ENCODE results near the gene ADCY2. TPM values are rescaled to one million over a fixed set of nuclear protein-coding genes. Genes with fewer than 3 reads are reported as not detected.

The ADCY2 gene
- total RNA-seq, 6 experiments from 2014 or later: 0.93 TPM; not detected in 5

DNA sequence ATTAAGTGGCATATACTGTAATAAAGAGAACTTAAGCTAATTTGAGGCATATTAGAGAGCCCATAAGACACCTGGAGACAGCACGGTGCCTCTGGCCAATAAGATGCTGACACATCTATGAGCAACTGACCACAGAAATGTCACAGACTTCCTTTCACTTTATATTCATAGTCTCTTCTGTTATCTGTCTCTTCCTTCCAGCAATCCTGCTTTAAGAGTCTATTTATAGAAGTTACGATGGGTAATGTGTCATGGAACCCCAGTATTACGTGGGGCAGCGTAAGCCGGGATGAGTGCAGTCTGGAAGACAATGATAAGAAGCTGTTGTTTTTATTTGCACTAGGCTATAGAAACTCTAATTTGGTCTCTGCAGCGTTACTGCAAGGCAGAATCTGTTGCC lies 318.2 kb downstream of the ADCY2 start:
- no peak overlapping the region for H3K4me3 ChIP-seq
- ATAC-seq (no peak), DNase-seq (no peak)
- no peak for TF ChIP-seq POLR2A (IDR thresholded peaks at IDR 0.05)
- TF ChIP-seq, protein P1, sequence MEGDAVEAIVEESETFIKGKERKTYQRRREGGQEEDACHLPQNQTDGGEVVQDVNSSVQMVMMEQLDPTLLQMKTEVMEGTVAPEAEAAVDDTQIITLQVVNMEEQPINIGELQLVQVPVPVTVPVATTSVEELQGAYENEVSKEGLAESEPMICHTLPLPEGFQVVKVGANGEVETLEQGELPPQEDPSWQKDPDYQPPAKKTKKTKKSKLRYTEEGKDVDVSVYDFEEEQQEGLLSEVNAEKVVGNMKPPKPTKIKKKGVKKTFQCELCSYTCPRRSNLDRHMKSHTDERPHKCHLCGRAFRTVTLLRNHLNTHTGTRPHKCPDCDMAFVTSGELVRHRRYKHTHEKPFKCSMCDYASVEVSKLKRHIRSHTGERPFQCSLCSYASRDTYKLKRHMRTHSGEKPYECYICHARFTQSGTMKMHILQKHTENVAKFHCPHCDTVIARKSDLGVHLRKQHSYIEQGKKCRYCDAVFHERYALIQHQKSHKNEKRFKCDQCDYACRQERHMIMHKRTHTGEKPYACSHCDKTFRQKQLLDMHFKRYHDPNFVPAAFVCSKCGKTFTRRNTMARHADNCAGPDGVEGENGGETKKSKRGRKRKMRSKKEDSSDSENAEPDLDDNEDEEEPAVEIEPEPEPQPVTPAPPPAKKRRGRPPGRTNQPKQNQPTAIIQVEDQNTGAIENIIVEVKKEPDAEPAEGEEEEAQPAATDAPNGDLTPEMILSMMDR (IDR thresholded peaks at IDR 0.05): no peak
- no peaks in the 10 kb centered on the region for H3K27me3 ChIP-seq
- 35% methylated on average over 6 of the region's 6 CpGs for WGBS (ENCODE audit: insufficient coverage, low coverage, low lambda C conversion rate, missing lambda C conversion rate)
- intact Hi-C loops (cut with DNase I): no loop called here
- H3K36me3 ChIP-seq: no peaks in the 10 kb centered on the region
- H3K9me3 ChIP-seq: no peaks in the 10 kb centered on the region
- H3K27ac ChIP-seq: no peak overlapping the region
- H3K4me1 ChIP-seq: no peaks in the 10 kb centered on the region

DNA sequence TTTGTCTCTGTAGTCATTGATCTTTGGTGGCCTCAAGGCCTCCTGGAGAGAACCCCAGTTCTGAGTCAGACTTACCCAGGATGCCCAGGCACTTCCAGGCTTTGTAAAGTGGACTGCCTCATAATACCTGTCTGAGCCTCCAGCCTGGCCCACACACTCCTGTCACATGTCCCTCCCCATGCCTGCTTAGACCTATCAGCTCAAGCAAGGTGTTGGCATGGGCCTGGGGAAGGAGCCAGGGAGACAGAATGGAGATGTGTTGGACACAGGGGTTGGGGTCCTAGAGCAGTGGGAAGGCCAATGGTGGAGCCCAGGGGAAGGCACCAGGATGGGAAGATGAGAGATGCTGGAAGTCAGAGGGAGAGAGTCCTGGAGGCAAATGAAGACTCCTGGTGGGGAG lies 318.8 kb downstream of the ADCY2 start:
- ATAC-seq: peak in 1 of 4 donors; percentile 27
- H3K27me3 ChIP-seq: no peaks in the 10 kb centered on the region
- H3K9me3 ChIP-seq: no peaks in the 10 kb centered on the region
- no peak overlapping the region for H3K4me3 ChIP-seq
- TF ChIP-seq, protein P1 (IDR thresholded peaks at IDR 0.05): no peak
- TF ChIP-seq POLR2A (IDR thresholded peaks at IDR 0.05): no peak
- no peak overlapping the region for H3K27ac ChIP-seq
- H3K36me3 ChIP-seq: no peaks in the 10 kb centered on the region
- H3K4me1 ChIP-seq: no peaks in the 10 kb centered on the region
- no peak for DNase-seq
- intact Hi-C loops (cut with DNase I): no loop called here

DNA sequence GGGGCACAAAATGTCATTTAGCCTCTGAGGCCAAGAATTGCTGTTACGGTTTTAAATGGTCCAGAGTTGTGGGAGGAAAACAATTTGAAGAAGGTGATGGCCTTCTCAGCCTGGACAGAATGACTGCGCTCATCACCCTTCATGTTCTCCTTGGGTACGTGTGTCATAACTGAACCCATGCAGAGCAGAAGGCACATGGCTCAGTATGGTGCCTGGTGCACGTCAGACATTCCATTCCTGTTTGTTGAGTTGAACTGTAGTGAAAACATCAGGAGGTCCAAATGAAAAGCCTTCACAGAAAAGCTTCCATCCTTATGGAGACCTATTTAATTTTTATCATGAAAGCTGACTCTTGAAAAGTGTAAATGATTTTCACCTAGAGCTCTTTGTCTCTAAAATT lies 321.8 kb downstream of the ADCY2 start:
- no peak overlapping the region for H3K27ac ChIP-seq
- intact Hi-C loops (cut with DNase I): no loop called here
- H3K36me3 ChIP-seq: no peaks in the 10 kb centered on the region
- ATAC-seq: no peak
- no peaks in the 10 kb centered on the region for H3K9me3 ChIP-seq
- H3K4me1 ChIP-seq: no peaks in the 10 kb centered on the region
- no peak overlapping the region for H3K4me3 ChIP-seq
- TF ChIP-seq, protein P1 (IDR thresholded peaks at IDR 0.05): no peak
- TF ChIP-seq POLR2A (IDR thresholded peaks at IDR 0.05): no peak
- no peak for DNase-seq
- 62% methylated on average over 4 of the region's 4 CpGs for WGBS (ENCODE audit: insufficient coverage, low coverage, low lambda C conversion rate, missing lambda C conversion rate)
- no peaks in the 10 kb centered on the region for H3K27me3 ChIP-seq

DNA sequence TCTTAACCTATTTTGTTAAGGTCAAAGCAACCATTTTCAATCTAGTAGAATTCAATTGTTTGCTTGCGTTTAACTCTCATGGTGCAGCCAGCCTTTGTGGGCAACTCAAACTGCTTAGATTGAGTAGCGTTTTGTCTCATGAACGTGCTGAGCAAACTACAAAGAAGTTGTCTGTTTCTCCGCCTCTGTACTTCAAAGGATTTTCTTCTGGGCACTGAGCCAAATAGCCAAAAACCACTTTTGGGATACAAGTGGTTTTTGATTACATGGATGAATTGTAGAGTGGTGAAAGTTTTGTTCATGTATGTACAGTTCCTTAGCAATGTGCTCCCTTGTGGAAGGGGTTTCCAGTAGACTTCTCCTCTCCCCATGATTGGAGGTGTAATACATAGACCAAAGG lies 332.1 kb downstream of the ADCY2 start:
- TF ChIP-seq POLR2A (IDR thresholded peaks at IDR 0.05): no peak
- TF ChIP-seq, protein P1 (IDR thresholded peaks at IDR 0.05): no peak
- 51% methylated on average over 4 of the region's 4 CpGs for WGBS (ENCODE audit: insufficient coverage, low coverage, low lambda C conversion rate, missing lambda C conversion rate)
- Histone ChIP-seq H3K27ac (no peak overlapping the region), H3K4me3 (no peak overlapping the region), H3K9me3 (no peaks in the 10 kb centered on the region), H3K4me1 (no peaks in the 10 kb centered on the region), H3K27me3 (no peaks in the 10 kb centered on the region), H3K36me3 (no peaks in the 10 kb centered on the region)
- intact Hi-C loops (cut with DNase I): no loop called here
- no peak for ATAC-seq
- DNase-seq: no peak

DNA sequence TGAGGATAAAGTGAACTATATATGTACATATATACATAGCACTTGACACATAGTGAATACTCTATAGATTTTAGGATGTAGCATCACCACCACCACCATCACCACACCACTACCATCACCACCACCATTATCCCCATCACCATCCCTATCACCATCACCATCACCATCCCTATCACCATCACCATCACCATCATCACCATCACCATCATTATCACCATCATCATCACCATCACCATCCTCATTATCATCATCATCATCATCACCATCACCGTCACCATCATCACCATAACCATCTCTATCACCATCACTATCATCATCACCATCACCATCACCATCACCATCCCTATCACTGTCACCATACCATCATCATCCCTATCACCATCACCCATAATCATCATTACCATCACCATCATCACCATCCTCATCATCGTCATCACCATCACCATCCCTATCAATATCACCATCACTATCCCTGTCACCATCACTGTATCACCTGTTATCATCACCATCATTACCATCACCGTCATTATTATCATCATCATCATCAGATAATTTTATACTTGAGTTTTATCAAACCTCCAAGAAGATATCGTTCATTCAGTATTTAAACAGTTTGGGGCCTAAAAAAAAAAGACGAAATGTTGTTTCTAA lies 345.6 kb downstream of the ADCY2 start:
- Histone ChIP-seq H3K4me3 (no peak overlapping the region), H3K27ac (no peak overlapping the region), H3K27me3 (peaks cover 0 to 3% of the 10 kb centered on the region in 2 donors), H3K9me3 (no peaks in the 10 kb centered on the region), H3K4me1 (no peaks in the 10 kb centered on the region), H3K36me3 (no peaks in the 10 kb centered on the region)
- ATAC-seq: no peak
- WGBS (ENCODE audit: insufficient coverage, low coverage, low lambda C conversion rate, missing lambda C conversion rate): 63% methylated on average over 5 of the region's 5 CpGs
- intact Hi-C loops (cut with DNase I): no loop called here
- no peak for DNase-seq
- no peak for TF ChIP-seq POLR2A (IDR thresholded peaks at IDR 0.05)
- TF ChIP-seq, protein P1 (IDR thresholded peaks at IDR 0.05): no peak

All from right lobe of liver (tissue), 6 donors.